SK-N-SH (cell line): ENCODE measurements around the gene KISS1R. TPM values are rescaled to one million over a fixed set of nuclear protein-coding genes. Genes with fewer than 3 reads are reported as not detected.

Source experiments
- CTCF ChIA-PET: fragments of 300-600, 350-600 bp; formaldehyde crosslinking; extraction: SDS; loops from one replicate; lab custom pipeline; 2021; lab: Yijun Ruan, JAX
- POLR2A ChIA-PET: fragments of 350-600 bp; sonication (Branson Sonifier 250); formaldehyde crosslinking; extraction: SDS; loops from one replicate; lab custom pipeline; 2020; ENCODE audit warnings: antibody characterized with exemption, inconsistent platforms; lab: Yijun Ruan, JAX
- DNase-seq: peaks from one replicate; pipeline ENCODE4 v3.0.0; 2012
- H2AFZ ChIP-seq: fragments of 200-600 bp; sonication (generic); 2 replicates; pipeline ENCODE4 v1.8.1; 2016; ENCODE audit warnings: antibody characterized with exemption, mild to moderate bottlenecking, low read depth
- H3F3A ChIP-seq: fragments of 200-600 bp; sonication (generic); replicated peaks from 2 replicates; pipeline ENCODE3; 2016; ENCODE audit warnings: antibody characterized with exemption, mild to moderate bottlenecking; ENCODE audit not compliant: insufficient read depth
- H3K27ac ChIP-seq, 2 experiments: fragments of 200-500 bp in 1 of 2; fragments of 200-600 bp in 1 of 2; sonication (Bioruptor generic) in 1 of 2; sonication (generic), shearing (Covaris generic) in 1 of 2; 2 replicates each; pipeline versions ENCODE4 v1.5.1 to v1.6.1; 2014 to 2016; ENCODE audit warnings: low read depth in 2 of 2, inconsistent platforms in 1 of 2, low read length in 1 of 2, mild to moderate bottlenecking in 1 of 2, mixed read lengths in 1 of 2
- H3K27me3 ChIP-seq: fragments of 200-600 bp; sonication (generic), shearing (Covaris generic); 2 replicates; pipeline ENCODE4 v1.6.1; 2016; ENCODE audit warnings: mixed run types; ENCODE audit not compliant: insufficient read depth
- H3K36me3 ChIP-seq, 2 experiments: fragments of 200-500 bp in 1 of 2; fragments of 200-600 bp in 1 of 2; sonication (Bioruptor generic) in 1 of 2; sonication (generic) in 1 of 2; replicated peaks in 1 of 2; 2 replicates each; pipeline versions ENCODE3 to v1.5.1; 2014 to 2016; ENCODE audit warnings: low read length in 1 of 2, mild to moderate bottlenecking in 1 of 2; ENCODE audit not compliant: insufficient read depth in 2 of 2, control insufficient read depth in 1 of 2
- H3K4me1 ChIP-seq, 2 experiments: fragments of 200-500 bp in 1 of 2; fragments of 200-600 bp in 1 of 2; sonication (Bioruptor generic) in 1 of 2; sonication (generic), shearing (Covaris generic) in 1 of 2; 2 replicates each; pipeline versions ENCODE4 v1.5.1 to v1.6.1; 2014 to 2016; ENCODE audit warnings: low read depth in 1 of 2, low read length in 1 of 2, mixed run types in 1 of 2; ENCODE audit not compliant: insufficient read depth in 2 of 2, control insufficient read depth in 1 of 2
- H3K4me2 ChIP-seq: fragments of 200-600 bp; sonication (generic), shearing (Covaris generic); 2 replicates; pipeline ENCODE4 v1.6.1; 2017; ENCODE audit warnings: mixed run types
- H3K4me3 ChIP-seq, 2 experiments: fragments of 200-500 bp in 1 of 2; fragments of 200-600 bp in 1 of 2; sonication (Bioruptor generic) in 1 of 2; sonication (generic), shearing (Covaris generic) in 1 of 2; 2 replicates each; pipeline versions ENCODE4 v1.5.1 to v1.8.1; 2014 to 2016; ENCODE audit warnings: low read depth in 2 of 2, inconsistent platforms in 1 of 2, low read length in 1 of 2, mild to moderate bottlenecking in 1 of 2, mixed read lengths in 1 of 2, moderate library complexity in 1 of 2
- H3K79me2 ChIP-seq: fragments of 200-600 bp; sonication (generic); 2 replicates; pipeline ENCODE4 v1.8.1; 2017; ENCODE audit warnings: mild to moderate bottlenecking; ENCODE audit not compliant: insufficient read depth
- H3K9ac ChIP-seq: fragments of 200-600 bp; sonication (generic); 2 replicates; pipeline ENCODE4 v1.6.1; 2017; ENCODE audit warnings: mixed run types
- H3K9me2 ChIP-seq: fragments of 200-600 bp; sonication (generic); 2 replicates; pipeline ENCODE4 v1.6.1; 2017; ENCODE audit warnings: mixed run types
- H3K9me3 ChIP-seq: fragments of 200-600 bp; sonication (generic); 2 replicates; pipeline ENCODE4 v1.6.1; 2017; ENCODE audit warnings: mixed run types, mild to moderate bottlenecking, moderate library complexity
- H4K20me1 ChIP-seq: fragments of 200-600 bp; sonication (generic); 2 replicates; pipeline ENCODE4 v1.6.1; 2017; ENCODE audit warnings: mild to moderate bottlenecking, mixed run types; ENCODE audit not compliant: insufficient read depth
- CHD2 ChIP-seq: fragments of 150-350 bp; IDR thresholded peaks from 2 replicates; pipeline ENCODE4 v1.6.1; 2018; ENCODE audit warnings: low read length; ENCODE audit not compliant: partially characterized antibody
- NFIC ChIP-seq: IDR thresholded peaks from 2 replicates; pipeline ENCODE4 v1.4.0; 2012; ENCODE audit warnings: borderline replicate concordance
- RAD21 ChIP-seq: IDR thresholded peaks from 2 replicates; pipeline ENCODE4 v1.6.1; 2012; ENCODE audit warnings: mild to moderate bottlenecking, low read length
- RCOR1 ChIP-seq: fragments of 150-350 bp; IDR thresholded peaks from 2 replicates; pipeline ENCODE4 v1.6.1; 2017; ENCODE audit warnings: antibody characterized with exemption, low read length
- RFX5 ChIP-seq: IDR thresholded peaks from 2 replicates; pipeline ENCODE4 v1.6.1; 2012; ENCODE audit warnings: mild to moderate bottlenecking, improper control_type of control experiment, low read length
- RXRA ChIP-seq: IDR thresholded peaks from 2 replicates; pipeline ENCODE4 v1.4.0; 2012; ENCODE audit warnings: low read depth, mild to moderate bottlenecking, borderline replicate concordance
- TCF12 ChIP-seq: IDR thresholded peaks from 2 replicates; pipeline ENCODE4 v1.4.0; 2012
- TEAD4 ChIP-seq: IDR thresholded peaks from 2 replicates; pipeline ENCODE4 v1.4.0; 2012; ENCODE audit warnings: mild to moderate bottlenecking, borderline replicate concordance; ENCODE audit not compliant: insufficient read depth
- WGBS: methylation state at CpG from one replicate; pipeline ENCODE4 v1.1.6; 2017; ENCODE audit warnings: low lambda C conversion rate; 5-methylcytosine and 5-hydroxymethylcytosine counted together
- polyA plus RNA-seq, 3 experiments: library from polyadenylated mRNA; depleted of rRNA; stranded (reverse); fragments of >200 nt; gene quantifications; 2 replicates each; pipeline ENCODE4 v1.2.3, GENCODE V29; 2012
- TF ChIP-seq, protein P1 (sequence below): fragments of 150-350 bp; IDR thresholded peaks from 2 replicates; pipeline ENCODE4 v1.6.1; 2016; ENCODE audit warnings: mild to moderate bottlenecking, low read depth, low read length
- TF ChIP-seq, protein P2 (sequence below): fragments of 150-350 bp; IDR thresholded peaks from 2 replicates; pipeline ENCODE4 v1.6.1; 2017; ENCODE audit warnings: antibody characterized with exemption, low read length, low read depth, borderline replicate concordance
- TF ChIP-seq, protein P3 (sequence below): IDR thresholded peaks from 2 replicates; pipeline ENCODE4 v1.4.0; 2012; ENCODE audit warnings: low read depth, borderline replicate concordance
- TF ChIP-seq, protein P4 (sequence below): IDR thresholded peaks from 2 replicates; pipeline ENCODE4; 2012

The KISS1R gene
- polyA plus RNA-seq, 1 of the 3 experiments (the other 2 are of a cell fraction) = not detected

DNA sequence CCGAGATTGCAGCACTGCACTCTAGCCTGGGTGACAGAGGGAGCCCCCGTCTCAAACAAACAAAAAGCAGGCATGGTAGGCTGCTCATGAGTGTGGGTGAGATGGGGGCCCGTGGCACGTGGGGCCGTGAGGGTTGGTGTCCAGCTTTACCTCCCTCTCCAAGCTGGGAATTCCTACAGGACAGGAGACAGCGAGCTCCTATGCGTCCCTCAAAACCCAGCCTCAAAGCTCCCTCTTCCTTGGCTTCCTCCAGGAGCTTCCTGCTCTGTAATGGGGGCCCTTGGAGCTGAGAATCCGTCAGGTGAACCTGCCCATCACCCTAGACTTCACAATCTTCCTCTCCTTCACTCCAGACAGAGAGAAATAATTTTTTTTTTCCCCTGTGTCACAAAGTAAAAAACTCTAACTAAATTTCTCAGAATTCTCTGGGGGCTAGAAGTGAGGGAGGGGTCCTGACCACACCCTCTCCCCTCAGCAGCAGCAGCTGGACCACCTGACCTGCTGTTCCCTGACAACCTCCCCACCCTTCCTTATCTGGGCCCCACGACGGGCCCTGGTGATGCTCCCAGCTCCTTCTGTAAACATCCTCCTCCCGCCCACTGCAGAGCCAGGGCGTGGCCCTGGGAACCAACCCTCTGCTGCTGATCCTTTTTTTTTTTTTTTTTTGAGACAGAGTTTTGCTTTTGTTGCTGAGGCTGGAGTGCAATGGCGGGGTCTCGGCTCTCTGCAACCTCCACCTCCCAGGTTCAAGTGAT, 44.9 kb downstream of the KISS1R start:
- H3K9ac ChIP-seq = no peak overlapping the region
- 81% methylated on average over 10 of the region's 14 CpGs for WGBS
- H3K4me3 ChIP-seq = no peak overlapping the region
- H3K27ac ChIP-seq = no peak overlapping the region
- POLR2A ChIA-PET = interaction anchor here (0.7 kb wide), 1 partner anchor 18 kb away, joined by 3 read pairs; no protein-coding TSS in a partner anchor
- TF ChIP-seq, protein P1, sequence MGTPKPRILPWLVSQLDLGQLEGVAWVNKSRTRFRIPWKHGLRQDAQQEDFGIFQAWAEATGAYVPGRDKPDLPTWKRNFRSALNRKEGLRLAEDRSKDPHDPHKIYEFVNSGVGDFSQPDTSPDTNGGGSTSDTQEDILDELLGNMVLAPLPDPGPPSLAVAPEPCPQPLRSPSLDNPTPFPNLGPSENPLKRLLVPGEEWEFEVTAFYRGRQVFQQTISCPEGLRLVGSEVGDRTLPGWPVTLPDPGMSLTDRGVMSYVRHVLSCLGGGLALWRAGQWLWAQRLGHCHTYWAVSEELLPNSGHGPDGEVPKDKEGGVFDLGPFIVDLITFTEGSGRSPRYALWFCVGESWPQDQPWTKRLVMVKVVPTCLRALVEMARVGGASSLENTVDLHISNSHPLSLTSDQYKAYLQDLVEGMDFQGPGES = no peak
- TF ChIP-seq NFIC (no peak), TCF12 (no peak), RAD21 (no peak), RXRA (no peak), TEAD4 (no peak), CHD2 (no peak), RCOR1 (no peak), RFX5 (no peak)
- TF ChIP-seq, protein P2, sequence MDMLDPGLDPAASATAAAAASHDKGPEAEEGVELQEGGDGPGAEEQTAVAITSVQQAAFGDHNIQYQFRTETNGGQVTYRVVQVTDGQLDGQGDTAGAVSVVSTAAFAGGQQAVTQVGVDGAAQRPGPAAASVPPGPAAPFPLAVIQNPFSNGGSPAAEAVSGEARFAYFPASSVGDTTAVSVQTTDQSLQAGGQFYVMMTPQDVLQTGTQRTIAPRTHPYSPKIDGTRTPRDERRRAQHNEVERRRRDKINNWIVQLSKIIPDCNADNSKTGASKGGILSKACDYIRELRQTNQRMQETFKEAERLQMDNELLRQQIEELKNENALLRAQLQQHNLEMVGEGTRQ = no peak
- TF ChIP-seq, protein P3, sequence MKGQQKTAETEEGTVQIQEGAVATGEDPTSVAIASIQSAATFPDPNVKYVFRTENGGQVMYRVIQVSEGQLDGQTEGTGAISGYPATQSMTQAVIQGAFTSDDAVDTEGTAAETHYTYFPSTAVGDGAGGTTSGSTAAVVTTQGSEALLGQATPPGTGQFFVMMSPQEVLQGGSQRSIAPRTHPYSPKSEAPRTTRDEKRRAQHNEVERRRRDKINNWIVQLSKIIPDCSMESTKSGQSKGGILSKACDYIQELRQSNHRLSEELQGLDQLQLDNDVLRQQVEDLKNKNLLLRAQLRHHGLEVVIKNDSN = no peak
- TF ChIP-seq, protein P4, sequence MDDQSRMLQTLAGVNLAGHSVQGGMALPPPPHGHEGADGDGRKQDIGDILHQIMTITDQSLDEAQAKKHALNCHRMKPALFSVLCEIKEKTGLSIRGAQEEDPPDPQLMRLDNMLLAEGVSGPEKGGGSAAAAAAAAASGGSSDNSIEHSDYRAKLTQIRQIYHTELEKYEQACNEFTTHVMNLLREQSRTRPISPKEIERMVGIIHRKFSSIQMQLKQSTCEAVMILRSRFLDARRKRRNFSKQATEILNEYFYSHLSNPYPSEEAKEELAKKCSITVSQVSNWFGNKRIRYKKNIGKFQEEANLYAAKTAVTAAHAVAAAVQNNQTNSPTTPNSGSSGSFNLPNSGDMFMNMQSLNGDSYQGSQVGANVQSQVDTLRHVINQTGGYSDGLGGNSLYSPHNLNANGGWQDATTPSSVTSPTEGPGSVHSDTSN = no peak
- H3K27me3 ChIP-seq = no peaks in the 10 kb centered on the region
- H3K4me1 ChIP-seq = peaks cover 0 to 4% of the 10 kb centered on the region in 2 experiments; a peak in 1 of 4 replicates
- H3K36me3 ChIP-seq = peaks cover 10 to 12% of the 10 kb centered on the region in 2 experiments
- CTCF ChIA-PET = interaction anchor here (0.9 kb wide), 1 partner anchor 220 kb away, joined by 3 read pairs; no protein-coding TSS in a partner anchor
- no peaks in the 10 kb centered on the region for H4K20me1 ChIP-seq
- H3K9me2 ChIP-seq = no peaks in the 10 kb centered on the region
- no peaks in the 10 kb centered on the region for H3K79me2 ChIP-seq
- H3F3A ChIP-seq = peaks cover 6% of the 10 kb centered on the region
- H3K4me2 ChIP-seq = no peak overlapping the region
- no peak overlapping the region for H2AFZ ChIP-seq
- H3K9me3 ChIP-seq = no peaks in the 10 kb centered on the region
- DNase-seq = no peak
